ENCODE results near the gene PDE8A.

DNA sequence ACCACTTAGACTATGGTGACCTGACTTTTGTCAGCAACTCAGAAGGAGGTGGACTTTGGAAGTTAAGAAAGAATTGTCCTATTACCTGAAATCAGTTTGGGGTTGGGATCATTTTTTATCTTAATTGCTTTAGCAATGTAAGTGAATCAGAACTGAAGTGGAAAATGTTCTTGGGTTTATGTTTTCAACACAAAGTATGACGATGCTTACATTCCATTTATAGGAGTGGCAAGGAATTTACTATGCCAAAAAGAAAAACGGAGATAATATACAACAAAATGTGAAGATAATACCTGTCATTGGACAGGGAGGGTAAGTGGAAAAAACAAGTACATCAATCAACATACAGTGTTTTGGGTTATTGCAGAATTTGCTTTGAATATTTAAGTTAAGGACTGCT, 116.1 kb downstream of the PDE8A start:
- TF ChIP-seq POLR2A (IDR thresholded peaks at IDR 0.05; ENCODE audit: low read length) = no peak
- TF ChIP-seq GATA1 (IDR thresholded peaks at IDR 0.05; ENCODE audit: low read depth, low read length) = no peak
